Mesenchymal stem cell (in vitro differentiated cells and primary cell): ENCODE measurements around the gene THOC2.

Experiments
- DNase-seq: peaks from one replicate; pipeline ENCODE4 v3.0.0-alpha.2; 2013
- H2AFZ ChIP-seq: one replicate; pipeline ENCODE4 v1.6.1; 2013; ENCODE audit warnings: low read depth, mild to moderate bottlenecking, control low read depth, inconsistent platforms, low read length, moderate library complexity
- H2AK5ac ChIP-seq: 2 replicates; pipeline ENCODE4 v1.6.1; 2013; ENCODE audit warnings: low read length, moderate library complexity, mild to moderate bottlenecking, inconsistent platforms; ENCODE audit not compliant: severe bottlenecking
- H2BK120ac ChIP-seq: one replicate; pipeline ENCODE4 v1.6.1; 2013; ENCODE audit warnings: low read depth, mild to moderate bottlenecking, inconsistent platforms, low read length, moderate library complexity
- H2BK12ac ChIP-seq, 2 experiments: one replicate each; pipeline ENCODE4 v1.6.1; 2013; ENCODE audit warnings: inconsistent platforms in 2 of 2, low read length in 2 of 2, mild to moderate bottlenecking in 2 of 2, moderate library complexity in 2 of 2, control low read depth in 1 of 2
- H2BK15ac ChIP-seq: one replicate; pipeline ENCODE4 v1.6.1; 2013; ENCODE audit warnings: mild to moderate bottlenecking, low read depth, inconsistent platforms; ENCODE audit not compliant: poor library complexity, severe bottlenecking
- H2BK5ac ChIP-seq: 2 replicates; pipeline ENCODE4 v1.6.1; 2013; ENCODE audit warnings: low read depth, mild to moderate bottlenecking, low read length, control low read depth, inconsistent platforms; ENCODE audit not compliant: poor library complexity, severe bottlenecking
- H3K14ac ChIP-seq, 2 experiments: one replicate each; pipeline ENCODE4 v1.6.1; 2013; ENCODE audit warnings: inconsistent platforms in 2 of 2, low read length in 2 of 2, control low read depth in 1 of 2, mild to moderate bottlenecking in 1 of 2, moderate library complexity in 1 of 2
- H3K18ac ChIP-seq, 2 experiments: one replicate each; pipeline ENCODE4 v1.6.1; 2013; ENCODE audit warnings: inconsistent platforms in 2 of 2, low read length in 2 of 2, control low read depth in 1 of 2, low read depth in 1 of 2, mild to moderate bottlenecking in 1 of 2
- H3K23ac ChIP-seq, 2 experiments: one replicate each; pipeline ENCODE4 v1.6.1; 2013; ENCODE audit warnings: inconsistent platforms in 2 of 2, low read length in 2 of 2, mild to moderate bottlenecking in 2 of 2, moderate library complexity in 2 of 2, control low read depth in 1 of 2
- H3K27ac ChIP-seq: 2 replicates; pipeline ENCODE4 v1.5.1; 2013; ENCODE audit warnings: mild to moderate bottlenecking, moderate library complexity, low read length, control low read depth, inconsistent platforms; ENCODE audit not compliant: poor library complexity, severe bottlenecking
- H3K27me3 ChIP-seq, 2 experiments: 2 replicates each; pipeline versions ENCODE4 v1.6.1 to v1.7.0; 2013; ENCODE audit warnings: low read length in 2 of 2, mild to moderate bottlenecking in 2 of 2, moderate library complexity in 2 of 2, control low read depth in 1 of 2, inconsistent platforms in 1 of 2; ENCODE audit not compliant: control insufficient read depth in 1 of 2, insufficient read depth in 1 of 2
- H3K36me3 ChIP-seq, 2 experiments: 2 replicates each; pipeline versions ENCODE4 v1.6.1 to v1.7.0; 2013; ENCODE audit warnings: low read length in 2 of 2, control low read depth in 1 of 2, inconsistent platforms in 1 of 2, low read depth in 1 of 2, mild to moderate bottlenecking in 1 of 2; ENCODE audit not compliant: insufficient read depth in 2 of 2, control insufficient read depth in 1 of 2
- H3K4ac ChIP-seq, 2 experiments: one replicate each; pipeline ENCODE4 v1.6.1; 2013; ENCODE audit warnings: inconsistent platforms in 2 of 2, low read length in 2 of 2, mild to moderate bottlenecking in 2 of 2, moderate library complexity in 2 of 2, control low read depth in 1 of 2, low read depth in 1 of 2
- H3K4me1 ChIP-seq: 2 replicates; pipeline ENCODE4 v1.6.1; 2013; ENCODE audit warnings: low read depth, low read length, control low read depth; ENCODE audit not compliant: control insufficient read depth, insufficient read depth
- H3K4me2 ChIP-seq: 2 replicates; pipeline ENCODE4 v1.6.1; 2013; ENCODE audit warnings: low read length, mild to moderate bottlenecking, inconsistent platforms; ENCODE audit not compliant: poor library complexity, severe bottlenecking
- H3K4me3 ChIP-seq, 2 experiments: 2 replicates each; pipeline versions ENCODE4 v1.5.1 to v1.7.0; 2013; ENCODE audit warnings: low read length in 2 of 2, mild to moderate bottlenecking in 2 of 2, control low read depth in 1 of 2, low read depth in 1 of 2; ENCODE audit not compliant: insufficient read depth in 1 of 2
- H3K79me1 ChIP-seq: replicated peaks from 2 replicates; pipeline ENCODE4 v1.6.1; 2013; ENCODE audit warnings: mild to moderate bottlenecking, control low read depth, low read length, inconsistent platforms; ENCODE audit not compliant: poor library complexity, severe bottlenecking
- H3K9ac ChIP-seq: 2 replicates; pipeline ENCODE4 v1.7.0; 2013; ENCODE audit warnings: mild to moderate bottlenecking, low read length, moderate library complexity
- H3K9me3 ChIP-seq: 2 replicates; pipeline ENCODE4 v1.7.0; 2013; ENCODE audit warnings: mild to moderate bottlenecking, low read length; ENCODE audit not compliant: control insufficient read depth
- H4K8ac ChIP-seq: one replicate; pipeline ENCODE4 v1.6.1; 2013; ENCODE audit warnings: inconsistent platforms, mild to moderate bottlenecking, low read length, moderate library complexity
- H4K91ac ChIP-seq: one replicate; pipeline ENCODE4 v1.6.1; 2013; ENCODE audit warnings: mild to moderate bottlenecking, low read length, inconsistent platforms
- WGBS: methylation state at CpG from one replicate; pipeline ENCODE4 v1.1.7; 2013; ENCODE audit warnings: mixed read lengths; 5-methylcytosine and 5-hydroxymethylcytosine counted together

Gene THOC2

GRCh38 chrX:123740006-123740405 lies 7.2 kb upstream of the THOC2 start:
- Histone ChIP-seq H3K4ac (no peak overlapping the region), H3K14ac (no peak overlapping the region), H3K79me1 (no peaks in the 10 kb centered on the region), H3K4me3 (no peak overlapping the region), H3K23ac (no peak overlapping the region), H3K4me1 (no peaks in the 10 kb centered on the region), H2BK12ac (no peak overlapping the region), H3K36me3 (no peaks in the 10 kb centered on the region), H3K27ac (no peak overlapping the region), H3K9me3 (no peaks in the 10 kb centered on the region), H4K8ac (no peak overlapping the region), H2AK5ac (no peak overlapping the region), H2BK15ac (no peak overlapping the region), H4K91ac (no peak overlapping the region), H2BK120ac (no peak overlapping the region), H3K18ac (no peak overlapping the region), H3K4me2 (no peak overlapping the region), H2BK5ac (no peak overlapping the region), H2AFZ (no peak overlapping the region), H3K27me3 (no peaks in the 10 kb centered on the region), H3K9ac (no peak overlapping the region)
- DNase-seq = no peak
- 0% methylated on average over 1 of the region's 1 CpG for WGBS

GRCh38 chrX:123739474-123739873 lies 6.6 kb upstream of the THOC2 start:
- Histone ChIP-seq H3K9ac (no peak overlapping the region), H3K23ac (no peak overlapping the region), H3K18ac (no peak overlapping the region), H2BK5ac (no peak overlapping the region), H3K4me2 (no peak overlapping the region), H3K27ac (no peak overlapping the region), H3K27me3 (no peaks in the 10 kb centered on the region), H3K4ac (no peak overlapping the region), H3K36me3 (no peaks in the 10 kb centered on the region), H3K9me3 (no peaks in the 10 kb centered on the region), H3K4me3 (no peak overlapping the region), H2BK12ac (no peak overlapping the region), H2BK15ac (no peak overlapping the region), H2AK5ac (no peak overlapping the region), H3K14ac (no peak overlapping the region), H3K4me1 (no peaks in the 10 kb centered on the region), H2AFZ (no peak overlapping the region), H4K91ac (no peak overlapping the region), H3K79me1 (no peaks in the 10 kb centered on the region), H4K8ac (no peak overlapping the region), H2BK120ac (no peak overlapping the region)
- WGBS = 79% methylated on average over 3 of the region's 3 CpGs
- DNase-seq = no peak

- Histone ChIP-seq H2BK15ac (no peak overlapping the region), H3K18ac (no peak overlapping the region), H3K14ac (no peak overlapping the region), H2BK5ac (no peak overlapping the region), H4K91ac (no peak overlapping the region), H3K23ac (no peak overlapping the region), H3K4me3 (no peak overlapping the region), H3K27me3 (no peaks in the 10 kb centered on the region), H2AK5ac (no peak overlapping the region), H2BK120ac (no peak overlapping the region), H3K9ac (no peak overlapping the region), H3K36me3 (no peaks in the 10 kb centered on the region), H3K79me1 (no peaks in the 10 kb centered on the region), H3K4ac (no peak overlapping the region), H3K27ac (no peak overlapping the region), H3K4me2 (no peak overlapping the region), H3K4me1 (no peaks in the 10 kb centered on the region), H2BK12ac (no peak overlapping the region), H3K9me3 (no peaks in the 10 kb centered on the region), H4K8ac (no peak overlapping the region), H2AFZ (no peak overlapping the region)
- no peak for DNase-seq
- 82% methylated on average over 5 of the region's 10 CpGs for WGBS
Observed at GRCh38 chrX:123738378-123738940, 5.6 kb upstream of the THOC2 start.

- Histone ChIP-seq H2AK5ac (no peak overlapping the region), H3K4me2 (no peak overlapping the region), H2BK12ac (no peak overlapping the region)
Observed at GRCh38 chrX:123736333-123736921, 3.6 kb upstream of the THOC2 start.

More at GRCh38 chrX:123736333-123736921, 3.6 kb upstream of the THOC2 start:
- H4K91ac ChIP-seq = no peak overlapping the region
- H2BK120ac ChIP-seq = no peak overlapping the region
- H3K4me3 ChIP-seq = no peak overlapping the region
- WGBS = 40% methylated on average over 1 of the region's 2 CpGs
- no peak overlapping the region for H2BK5ac ChIP-seq
- no peak overlapping the region for H2AFZ ChIP-seq
- H3K18ac ChIP-seq = no peak overlapping the region
- no peak overlapping the region for H3K4ac ChIP-seq
- H3K27me3 ChIP-seq = no peaks in the 10 kb centered on the region
- H3K9me3 ChIP-seq = no peaks in the 10 kb centered on the region
- H3K36me3 ChIP-seq = no peaks in the 10 kb centered on the region
- H3K27ac ChIP-seq = no peak overlapping the region
- H3K14ac ChIP-seq = no peak overlapping the region
- no peak overlapping the region for H2BK15ac ChIP-seq
- H4K8ac ChIP-seq = no peak overlapping the region
- H3K4me1 ChIP-seq = no peaks in the 10 kb centered on the region
- H3K23ac ChIP-seq = no peak overlapping the region
- no peaks in the 10 kb centered on the region for H3K79me1 ChIP-seq
- no peak overlapping the region for H3K9ac ChIP-seq
- peak; percentile 70 for DNase-seq
